HG03439 (cell line): ENCODE results near the gene CDPF1.

Experiments
- ATAC-seq: cut with Tn5 transposase; IDR thresholded peaks from one replicate; pipeline ENCODE4 v1.9.1; 2021; ENCODE audit warnings: mild to moderate bottlenecking, moderate library complexity; ENCODE audit not compliant: unreplicated experiment

The CDPF1 gene

GRCh38 chr22:46259374-46259773 lies 9.3 kb upstream of the CDPF1 start:
- ATAC-seq: no peak

GRCh38 chr22:46256358-46256958 lies 6.4 kb upstream of the CDPF1 start:
- ATAC-seq: no peak

- ATAC-seq: no peak
These were observed 1.8 kb upstream of the CDPF1 start for GRCh38 chr22:46251816-46252380.

GRCh38 chr22:46251266-46251665 lies 1.2 kb upstream of the CDPF1 start:
- ATAC-seq: no peak

GRCh38 chr22:46250783-46251125 lies 661 bp upstream of the CDPF1 start:
- no peak for ATAC-seq

- no peak for ATAC-seq
These were observed 2.6 kb downstream of the CDPF1 start for GRCh38 chr22:46247443-46247975.

- ATAC-seq: no peak
These were observed 3.9 kb downstream of the CDPF1 start for GRCh38 chr22:46246178-46246577.

GRCh38 chr22:46245511-46245910 lies 4.6 kb downstream of the CDPF1 start:
- no peak for ATAC-seq

- no peak for ATAC-seq
These were observed 5.3 kb downstream of the CDPF1 start for GRCh38 chr22:46244771-46245170.

GRCh38 chr22:46242076-46242475 lies 8.0 kb downstream of the CDPF1 start:
- ATAC-seq: no peak

- no peak for ATAC-seq
These were observed 8.6 kb downstream of the CDPF1 start for GRCh38 chr22:46241396-46242007.

GRCh38 chr22:46240907-46241306 lies 9.2 kb downstream of the CDPF1 start:
- ATAC-seq: no peak

- ATAC-seq: no peak
These were observed 9.6 kb downstream of the CDPF1 start for GRCh38 chr22:46240506-46240905.

- no peak for ATAC-seq
These were observed 10.0 kb downstream of the CDPF1 start for GRCh38 chr22:46240073-46240472.

- no peak for ATAC-seq
These were observed 10.6 kb downstream of the CDPF1 start for GRCh38 chr22:46239261-46240048.

GRCh38 chr22:46238541-46238940 lies 11.6 kb downstream of the CDPF1 start:
- no peak for ATAC-seq

GRCh38 chr22:46237453-46238124 lies 12.5 kb downstream of the CDPF1 start:
- ATAC-seq: no peak

- ATAC-seq: no peak
These were observed 15.1 kb downstream of the CDPF1 start for GRCh38 chr22:46234969-46235368.

- no peak for ATAC-seq
These were observed 16.9 kb downstream of the CDPF1 start for GRCh38 chr22:46233231-46233630.

- ATAC-seq: no peak
These were observed 19.7 kb downstream of the CDPF1 start for GRCh38 chr22:46230262-46230901.

GRCh38 chr22:46229701-46230100 lies 20.4 kb downstream of the CDPF1 start:
- no peak for ATAC-seq
